Middle frontal gyrus (tissue), 1 donor: ENCODE results near the gene SAMMSON.
A peak's percentile ranks its signal among the peaks of the same experiment; 100 is the strongest.

Experiments used
- DNase-seq: peaks from one replicate; pipeline ENCODE4 v3.0.0-alpha.2; 2015; ENCODE audit warnings: low spot score; ENCODE audit errors: extremely low spot score

SAMMSON gene

DNA sequence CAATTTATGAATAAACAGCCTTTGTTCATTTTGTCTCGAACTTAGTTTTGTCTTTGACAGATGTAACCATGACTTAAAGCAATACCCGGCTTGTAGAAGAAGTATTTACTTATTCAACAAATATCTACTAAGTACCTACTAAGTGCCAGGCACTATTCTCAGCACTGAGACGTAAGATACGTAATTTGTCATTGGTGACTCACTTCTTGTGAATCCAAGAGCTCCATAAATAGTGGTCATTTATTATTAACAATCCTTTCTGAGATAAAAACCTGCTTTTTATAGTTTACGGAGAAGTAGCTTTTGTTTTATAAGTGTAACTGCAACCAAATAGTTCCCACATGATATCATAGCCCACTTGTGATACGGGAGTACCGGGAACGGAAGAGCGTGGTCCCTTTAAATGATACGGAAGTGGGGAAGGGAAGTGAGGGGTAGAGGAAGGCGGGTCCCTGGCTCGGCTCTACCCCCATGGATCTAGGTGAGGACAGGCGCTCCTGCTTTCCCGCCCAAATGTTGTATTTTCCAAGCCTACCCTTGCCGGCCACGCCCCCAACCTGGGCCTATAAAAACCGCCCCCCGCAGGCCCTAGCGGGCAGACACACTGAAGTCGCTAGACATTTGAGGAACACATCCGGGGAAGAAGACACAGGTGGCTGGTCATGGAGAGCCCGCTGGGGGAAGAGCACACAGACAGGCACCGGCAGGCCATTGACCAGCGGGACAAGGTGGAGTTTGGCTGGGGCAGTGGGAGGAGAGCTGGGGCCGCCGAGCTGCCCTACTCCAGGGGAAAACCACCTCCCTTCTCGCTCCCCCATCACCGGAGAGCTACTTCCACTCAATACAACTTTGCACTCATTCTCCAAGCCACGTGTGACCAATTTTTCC is at the start of gene SAMMSON:
Gene SAMMSON (plus strand): TSS at position 594 of the 888 bp plus-strand sequence.
- DNase-seq: no peak

DNA sequence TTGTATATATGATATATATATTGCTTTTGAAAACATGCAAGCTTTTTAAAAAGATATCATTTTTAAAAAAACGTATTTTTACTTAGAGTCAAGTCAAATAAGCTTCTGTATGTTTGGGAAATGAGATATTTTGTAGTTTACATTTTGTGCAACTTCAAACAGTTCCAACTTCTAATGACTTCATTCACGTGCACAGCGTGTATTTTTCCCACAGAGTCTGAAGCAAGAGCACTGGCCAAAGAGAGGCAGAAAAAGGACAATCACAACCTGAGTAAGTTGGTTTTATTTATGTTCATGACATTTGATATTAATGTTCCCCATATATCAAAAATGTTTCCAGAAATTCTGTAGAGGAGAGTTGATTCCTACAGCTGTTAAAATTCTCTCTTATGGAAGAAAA is 47.9 kb upstream of the SAMMSON start:
- DNase-seq: no peak

DNA sequence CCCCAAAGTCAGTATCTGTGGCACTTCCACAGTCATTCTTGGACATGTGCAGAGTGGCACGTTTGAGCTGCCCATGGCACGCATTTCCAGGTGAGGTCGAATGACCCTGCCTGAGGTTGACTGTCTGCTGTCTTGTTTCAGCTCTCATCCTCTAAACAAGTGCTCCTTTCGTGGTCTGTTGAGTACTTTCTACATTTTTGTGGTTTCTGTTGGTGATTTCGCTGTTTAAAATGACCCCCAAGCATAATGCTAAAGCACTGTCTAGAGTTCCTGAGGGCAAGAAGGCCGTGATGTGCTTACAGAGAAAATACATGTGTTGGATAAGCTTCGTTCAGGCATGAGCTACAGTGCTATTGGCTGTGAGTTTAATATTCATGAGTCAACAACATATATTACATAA is 40.0 kb upstream of the SAMMSON start:
- no peak for DNase-seq

DNA sequence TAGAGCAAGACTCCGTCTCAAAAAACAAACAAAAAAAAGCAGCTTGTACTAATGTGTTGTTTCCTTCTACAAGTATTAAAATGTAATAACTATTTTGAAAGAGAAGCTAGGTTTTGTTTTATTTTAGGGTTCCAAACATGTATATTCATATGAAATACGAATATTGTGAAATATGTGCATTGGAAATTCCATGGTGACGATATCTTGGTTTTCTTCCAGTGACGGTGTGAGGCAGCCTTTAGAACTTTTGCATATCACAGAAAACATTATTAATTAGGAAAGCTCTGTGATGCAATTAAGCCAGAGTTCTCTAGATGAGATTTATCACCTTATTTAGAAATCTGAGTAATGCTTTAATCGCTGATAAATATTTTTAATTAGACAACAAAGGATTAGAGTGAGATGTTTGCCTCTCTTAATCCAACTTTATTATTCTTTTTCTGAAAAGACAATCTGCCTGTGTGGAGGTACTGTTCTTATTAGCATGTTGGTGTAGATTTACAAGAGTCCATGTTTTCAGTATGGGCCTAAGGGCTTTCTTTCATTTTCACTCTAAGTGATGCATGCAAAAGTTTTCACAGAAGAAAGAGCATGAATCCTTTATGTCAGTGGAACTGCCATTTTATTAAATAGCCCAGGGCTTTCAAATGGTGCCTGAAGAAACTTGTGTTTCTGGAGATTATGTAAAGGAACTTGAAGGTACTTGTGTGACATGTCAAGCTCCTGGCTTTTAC is 37.7 kb upstream of the SAMMSON start:
- no peak for DNase-seq

DNA sequence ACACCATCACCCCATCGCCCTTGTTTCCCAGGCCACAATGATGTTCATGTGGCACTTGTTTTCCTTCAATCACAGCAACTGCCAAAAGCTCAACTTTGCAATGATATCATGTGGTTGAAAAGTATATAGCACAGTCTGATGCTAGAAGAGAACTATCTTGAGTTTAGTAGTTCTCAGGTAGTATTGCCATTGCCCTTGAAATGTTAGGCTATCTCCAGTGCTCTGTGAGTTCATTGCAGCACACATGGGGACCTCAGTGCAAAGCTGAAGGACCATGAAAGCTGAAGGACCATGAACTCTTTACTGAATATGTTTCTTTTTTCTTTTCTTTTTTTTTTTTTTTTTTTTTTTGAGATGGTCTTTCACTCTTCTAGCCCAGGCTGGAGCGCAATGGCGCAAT is 35.9 kb upstream of the SAMMSON start:
- DNase-seq: no peak

DNA sequence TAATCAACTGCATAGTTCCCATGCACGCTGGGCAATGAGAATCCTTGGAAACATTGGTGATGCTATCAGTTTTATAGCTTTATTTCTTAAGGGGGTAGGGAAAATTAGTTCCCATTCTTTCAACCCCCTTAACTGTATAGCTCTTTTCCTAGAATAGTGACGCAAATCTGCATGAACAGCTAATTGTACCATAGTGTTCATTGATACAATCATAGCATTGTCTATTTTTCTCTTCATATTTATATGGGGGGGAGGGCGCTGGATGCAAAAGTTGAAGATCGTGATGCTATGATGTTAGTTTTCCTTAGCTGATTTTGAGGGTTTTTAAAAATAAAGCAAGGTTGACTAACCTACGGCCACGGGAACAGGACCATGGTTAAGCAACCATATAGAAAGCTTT is 32.4 kb upstream of the SAMMSON start:
- no peak for DNase-seq

DNA sequence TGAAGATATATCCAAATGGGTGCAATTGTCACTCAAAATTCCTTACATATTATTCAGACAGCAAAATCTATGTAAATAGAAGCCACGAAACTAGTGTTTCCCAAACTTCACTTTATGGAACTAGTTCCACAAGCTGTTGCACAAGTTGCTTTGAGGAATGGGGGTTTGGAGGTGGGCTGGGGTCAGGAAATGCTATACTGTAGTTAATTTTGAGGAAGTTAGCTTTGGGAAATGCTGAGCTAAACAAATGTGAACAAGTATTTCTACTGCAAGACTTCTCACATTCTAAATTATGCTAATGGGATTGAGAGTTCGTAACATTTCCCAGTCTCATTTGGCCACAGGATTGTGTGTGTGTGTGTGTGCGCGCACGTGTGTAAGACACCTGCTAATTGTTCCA is 28.7 kb upstream of the SAMMSON start:
- DNase-seq: no peak

DNA sequence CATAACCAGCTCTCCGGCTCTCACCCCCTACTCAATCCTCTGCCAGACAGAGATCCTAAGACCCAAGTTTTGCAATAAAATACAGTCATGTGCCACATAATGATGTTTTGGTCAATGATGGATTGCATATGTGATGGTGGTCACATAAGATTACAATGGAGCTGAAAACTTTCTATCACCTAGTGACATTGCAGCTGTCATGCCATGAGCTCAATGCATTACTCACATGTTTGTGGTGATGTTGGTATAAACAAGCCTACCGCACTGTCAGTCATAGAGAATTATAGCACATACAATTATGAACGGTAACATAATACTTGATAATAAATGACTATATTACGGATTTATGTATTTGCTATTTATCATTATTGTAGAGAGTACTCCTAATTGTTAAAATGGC is 26.9 kb upstream of the SAMMSON start:
- no peak for DNase-seq

DNA sequence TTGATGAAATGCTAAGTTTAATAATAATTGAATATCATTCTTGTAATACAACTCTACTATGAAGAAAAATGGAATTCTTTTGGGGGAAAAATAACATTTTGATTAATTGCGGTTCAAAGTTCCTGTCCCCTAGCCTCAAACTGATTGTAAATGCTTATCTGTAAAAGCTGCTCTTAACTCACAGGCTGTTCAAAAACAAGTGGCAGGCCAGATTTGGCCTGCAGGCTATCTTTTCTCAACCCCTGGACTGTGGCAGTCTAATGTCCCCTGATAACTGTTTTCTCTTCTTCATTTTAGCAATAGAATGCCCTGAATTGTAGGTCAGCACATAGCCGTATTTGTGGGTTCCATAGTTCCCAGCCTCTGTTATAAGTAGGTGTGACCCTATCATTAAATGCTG is 23.5 kb upstream of the SAMMSON start:
- DNase-seq: no peak

DNA sequence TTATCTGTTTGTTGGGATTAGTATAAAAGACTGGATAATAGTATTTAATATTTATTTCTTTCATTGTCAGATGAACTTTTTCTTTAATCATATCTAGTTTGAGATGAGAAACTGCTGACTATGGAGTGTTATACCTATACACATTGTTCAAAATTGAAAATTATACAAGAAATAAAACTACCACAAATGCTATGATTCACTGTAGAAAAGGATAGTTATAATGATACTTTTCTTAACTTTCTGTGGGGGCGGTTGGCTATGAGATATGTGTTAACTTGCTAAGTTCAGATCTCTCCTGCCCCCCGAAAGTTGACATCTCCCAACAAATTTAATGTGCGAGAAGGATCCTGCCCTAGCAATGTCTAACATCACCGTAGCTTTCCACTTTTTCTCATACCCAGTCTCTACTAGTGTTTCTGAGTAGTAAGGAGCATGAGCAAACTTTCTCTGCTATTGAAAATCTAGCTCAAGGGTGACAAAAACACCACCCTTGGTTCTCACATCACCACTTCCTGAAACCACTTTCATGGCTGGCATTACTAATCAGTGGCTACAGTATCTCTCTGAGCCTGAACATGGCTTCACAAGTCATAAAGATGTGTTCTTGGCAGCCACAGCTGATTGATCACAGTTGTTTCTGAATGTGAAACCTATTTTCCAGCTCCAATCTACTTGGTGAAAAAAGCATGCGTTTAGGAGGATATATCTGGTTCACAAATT is 15.8 kb upstream of the SAMMSON start:
- no peak for DNase-seq

DNA sequence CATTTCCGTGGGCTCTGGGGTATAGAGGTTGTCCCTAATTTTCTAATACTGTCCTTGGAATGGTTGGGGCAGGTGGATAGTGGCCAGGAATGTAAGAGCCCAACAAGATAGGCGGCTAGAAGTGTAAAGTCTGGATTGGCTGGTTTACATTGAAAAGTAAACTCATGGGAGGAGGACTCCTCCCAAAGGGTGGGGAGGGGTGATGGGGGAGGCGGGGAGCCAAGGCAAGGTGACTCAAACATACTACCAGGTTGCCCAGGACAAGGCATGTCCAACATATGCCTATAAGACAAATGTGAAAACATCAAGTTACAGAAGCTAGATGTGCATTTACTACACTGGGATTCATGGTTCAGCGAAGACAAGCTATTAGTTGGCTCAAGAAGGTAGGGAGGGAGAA is 14.3 kb upstream of the SAMMSON start:
- DNase-seq: no peak

DNA sequence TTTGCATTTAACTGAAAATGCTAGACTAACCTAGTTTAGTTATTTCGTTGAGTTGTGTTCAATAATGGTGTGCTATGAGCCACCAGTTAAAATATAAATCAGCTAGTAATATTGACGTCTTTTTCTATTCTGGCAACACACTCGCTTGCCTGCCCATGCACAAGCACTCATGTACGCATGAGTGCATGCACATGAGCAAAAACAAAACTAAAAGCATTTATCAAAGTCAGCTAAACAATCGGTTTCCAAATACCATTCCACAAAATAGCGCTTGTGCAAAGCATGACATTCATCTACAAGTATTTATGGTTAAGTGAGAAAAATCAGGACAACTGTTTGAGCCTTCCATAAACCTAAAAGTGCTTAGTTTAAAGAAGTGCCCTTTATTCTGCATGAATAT is 13.1 kb upstream of the SAMMSON start:
- no peak for DNase-seq

DNA sequence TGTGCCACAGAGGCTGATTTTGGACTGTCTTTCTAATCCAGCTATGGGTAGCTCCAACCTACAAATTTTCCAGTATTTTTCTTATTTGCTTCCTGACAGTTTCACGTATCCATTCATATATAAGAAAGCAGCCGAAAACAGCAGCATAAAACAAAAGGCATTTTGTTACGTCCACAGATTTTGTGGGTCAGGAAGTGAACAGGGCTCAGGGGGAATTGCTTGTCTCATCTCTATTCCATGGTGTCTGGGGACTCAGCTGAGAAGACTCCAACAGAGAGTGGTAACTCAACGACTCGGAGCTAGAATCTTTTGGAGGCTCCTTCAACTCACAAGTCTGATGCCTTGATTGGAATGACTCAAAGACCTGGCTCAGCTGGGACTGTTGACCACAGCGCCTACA is 11.7 kb upstream of the SAMMSON start:
- DNase-seq: no peak

DNA sequence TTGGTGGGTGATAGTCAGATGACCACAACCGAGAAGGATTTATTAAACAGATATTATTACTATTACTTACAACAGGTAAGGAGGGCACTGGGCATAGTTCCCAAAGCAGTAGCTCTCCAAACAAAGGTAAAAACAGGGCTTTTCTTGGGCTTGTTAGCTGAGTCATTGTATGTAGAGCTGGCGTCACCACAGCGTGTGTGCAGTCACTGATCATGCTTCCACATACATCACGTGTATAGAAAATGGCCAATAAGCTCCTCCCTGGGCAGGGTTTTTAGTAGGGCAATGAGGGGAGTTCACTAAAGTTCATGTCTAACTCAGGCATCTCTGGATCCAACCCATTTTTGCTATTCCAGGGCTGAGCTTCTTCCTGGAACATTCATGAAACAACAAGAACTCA is 5.8 kb upstream of the SAMMSON start:
- no peak for DNase-seq

DNA sequence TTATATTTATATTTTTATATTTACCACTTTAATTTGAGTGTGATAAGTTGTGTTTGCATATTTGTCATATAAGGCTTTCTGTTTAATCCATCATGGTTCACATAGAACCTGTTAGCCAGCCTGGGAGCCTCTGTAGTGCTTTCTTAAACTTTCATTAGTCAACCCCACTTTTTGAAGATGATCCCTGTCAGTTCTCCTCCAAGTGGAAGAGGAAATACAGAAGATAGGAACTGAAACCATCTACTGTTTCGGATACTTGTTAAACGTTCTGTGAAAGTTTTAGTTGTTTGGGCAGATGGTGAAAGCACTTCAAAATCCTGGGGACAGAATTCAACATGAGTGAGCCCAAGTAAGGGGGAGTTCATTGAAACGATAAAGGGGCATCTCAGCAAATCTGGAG is 4.6 kb upstream of the SAMMSON start:
- no peak for DNase-seq

DNA sequence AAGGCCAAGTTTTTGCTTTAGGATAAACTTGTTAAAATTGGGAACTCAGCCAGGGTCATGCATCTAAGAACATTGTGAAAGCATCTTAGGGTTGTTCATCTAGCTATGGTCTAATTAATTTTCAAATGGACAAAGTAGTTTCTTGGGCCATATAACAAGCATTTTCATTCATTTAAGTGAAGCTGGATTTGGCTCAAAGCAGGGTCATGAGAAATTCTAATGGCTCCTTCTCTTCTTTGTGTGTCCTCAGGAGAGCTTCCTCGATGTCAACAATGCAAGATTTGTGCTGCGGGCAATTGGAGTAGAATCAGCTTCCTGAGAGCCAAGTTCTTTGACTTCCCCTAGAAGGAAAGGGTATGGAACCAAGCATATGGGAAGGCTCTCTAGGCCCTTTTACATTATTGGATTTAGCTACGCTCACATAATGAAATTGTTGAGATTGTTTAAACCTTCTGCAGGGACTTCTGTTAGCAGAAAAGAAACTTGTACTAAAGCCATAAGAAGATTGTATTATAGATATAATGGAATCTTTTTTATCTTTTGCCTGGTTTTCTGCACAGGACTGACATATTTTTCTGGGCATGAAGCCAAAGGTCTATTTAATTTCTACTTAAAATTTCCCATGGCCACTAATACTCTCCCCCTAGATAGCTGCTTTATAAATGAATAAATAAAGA is 1.8 kb upstream of the SAMMSON start:
- no peak for DNase-seq

DNA sequence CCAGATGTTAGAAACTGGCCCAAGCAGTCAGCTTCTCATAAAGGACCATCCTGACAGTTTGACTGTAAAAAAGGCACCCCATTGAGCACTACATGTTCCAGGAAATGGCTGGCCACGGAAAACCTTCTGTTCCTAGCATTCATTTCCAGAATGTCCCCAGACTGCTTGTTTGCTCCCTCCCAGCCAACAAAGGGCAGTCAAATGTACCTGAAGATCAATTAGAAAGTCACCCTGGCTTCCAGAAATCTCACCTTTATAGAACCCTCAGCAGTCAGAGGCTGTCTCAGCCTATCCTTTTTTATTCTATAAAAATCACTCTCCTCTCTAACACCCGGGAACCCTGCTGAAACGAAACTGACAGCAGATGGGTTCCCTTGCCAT is 784 bp upstream of the SAMMSON start:
- no peak for DNase-seq

DNA sequence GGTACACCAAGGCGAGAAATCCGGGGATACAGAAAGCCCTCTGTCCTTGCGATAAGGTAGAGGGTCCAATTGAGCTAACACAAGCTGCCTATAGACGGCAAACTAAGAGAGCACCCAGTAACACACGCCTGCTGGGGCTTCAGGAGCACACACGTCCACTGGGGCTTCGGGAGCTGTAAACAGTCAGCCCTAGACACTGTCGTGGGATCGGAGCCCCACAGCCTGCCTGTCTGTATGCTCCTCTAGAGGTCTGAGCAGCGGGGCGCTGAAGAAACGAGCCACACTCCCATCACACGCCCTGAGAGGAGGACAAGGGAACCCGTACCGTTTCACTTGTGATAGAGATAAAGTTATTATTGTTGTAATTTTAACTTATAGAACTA is 486 bp downstream of the SAMMSON start:
- no peak for DNase-seq

DNA sequence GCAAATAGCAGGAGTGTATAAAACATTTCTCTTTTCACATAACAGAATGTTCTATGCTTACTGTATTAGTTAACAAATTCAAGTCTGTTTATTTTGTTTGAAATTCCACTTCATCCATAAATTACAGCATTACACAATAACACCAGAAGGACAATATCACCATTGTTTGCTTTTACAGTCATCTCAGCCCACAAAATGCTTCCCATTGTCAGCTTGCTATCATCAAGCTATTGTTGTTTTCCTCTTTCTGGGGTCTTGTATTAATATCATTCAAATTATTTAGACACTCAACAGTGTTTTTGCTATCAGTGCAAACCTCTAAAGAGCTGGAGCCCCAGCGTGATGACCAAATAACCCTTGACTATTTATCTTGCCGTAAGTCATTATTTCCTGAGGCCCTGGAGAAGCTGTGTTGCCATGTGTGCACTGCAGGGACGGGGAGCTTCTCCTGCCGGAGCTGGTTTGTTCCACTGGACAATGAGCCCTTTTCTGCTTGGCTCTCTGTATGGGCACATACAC is 1.1 kb downstream of the SAMMSON start:
- peak; percentile 42 for DNase-seq

DNA sequence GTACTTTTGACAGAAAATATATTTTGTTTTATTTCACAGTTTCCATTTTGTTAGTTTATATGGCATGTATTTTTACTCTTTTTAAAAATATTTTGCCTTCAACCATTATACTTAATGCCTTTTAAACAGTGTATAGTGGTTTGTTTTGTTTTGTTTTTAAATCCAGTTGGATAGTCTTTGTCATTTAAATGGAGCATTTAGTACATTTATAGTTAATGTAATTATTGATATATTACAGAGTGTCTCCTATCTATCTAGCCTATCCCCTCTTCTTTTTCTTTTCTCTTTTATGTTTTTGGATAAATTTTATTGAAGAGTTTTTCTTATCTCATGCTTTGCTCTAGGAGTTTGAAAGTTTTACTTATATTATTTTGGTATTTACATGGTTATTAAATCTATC is 3.6 kb downstream of the SAMMSON start:
- DNase-seq: no peak

DNA sequence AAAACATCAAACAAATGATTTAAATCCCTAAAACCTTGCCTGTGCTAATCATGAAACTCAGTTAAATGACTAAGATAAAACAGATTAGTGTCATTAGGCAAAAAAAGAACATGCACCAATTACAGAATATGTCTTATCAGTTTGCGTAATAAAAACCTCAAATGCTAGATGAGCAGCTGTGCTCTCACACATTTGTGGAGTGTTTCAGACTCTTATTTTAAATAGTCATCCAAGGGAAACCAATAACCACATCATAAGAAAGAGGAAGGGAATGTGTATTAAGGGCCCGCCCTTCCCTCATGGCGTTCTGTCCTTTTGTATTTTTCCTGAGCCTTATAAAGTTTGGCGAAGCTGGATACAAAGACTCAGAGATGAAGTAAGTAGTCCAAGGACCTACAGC is 6.6 kb downstream of the SAMMSON start:
- DNase-seq: no peak
